Measurements from ENCODE around the gene C16orf92.

DNA sequence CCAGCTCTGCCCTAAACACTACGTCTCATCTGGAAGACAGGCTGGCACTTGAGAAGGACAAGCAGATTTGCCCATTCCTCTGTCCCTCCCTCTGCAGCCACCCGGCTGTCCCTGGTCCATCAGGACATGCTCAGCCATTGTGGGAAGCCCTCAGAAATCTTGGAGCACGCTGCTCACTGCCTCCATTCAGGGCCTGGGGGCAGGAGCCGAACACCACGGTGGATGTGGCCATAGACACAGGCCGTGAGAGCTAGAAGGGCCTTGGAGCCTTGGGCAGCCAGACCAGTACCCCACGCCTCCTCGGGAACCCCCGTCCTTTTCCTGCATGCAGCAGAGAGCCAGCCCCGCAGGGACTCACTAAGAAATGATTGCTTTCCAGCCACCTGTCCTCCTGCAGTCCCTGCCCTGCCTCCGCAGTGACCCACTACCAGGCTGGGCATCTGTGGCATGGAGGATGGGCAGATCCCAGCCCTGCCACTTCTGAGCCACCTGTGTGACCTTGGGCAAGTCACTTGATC is 15.6 kb upstream of the C16orf92 start:
- TF ChIP-seq CTCF (IDR thresholded peaks at IDR 0.05) = no peak
- TF ChIP-seq POLR2AphosphoS5 (IDR thresholded peaks at IDR 0.05) = no peak

Measured in esophagus muscularis mucosa (tissue), 3 donors.